Heart left ventricle (tissue), 16 donors: ENCODE results near the gene KPTN. TPM values are rescaled to one million over a fixed set of nuclear protein-coding genes. Genes with fewer than 3 reads are reported as not detected.

ENCODE experiments used
- ATAC-seq, 4 donors: fragments of 200-7000 bp; cut with Tn5 transposase; one replicate each; pipeline ENCODE4 v1.9.1; 2020 to 2022; ENCODE audit warnings: moderate library complexity in 4 of 4, mild to moderate bottlenecking in 3 of 4, moderate number of reproducible peaks in 1 of 4
- DNase-seq, 5 donors: peaks; one replicate each; pipeline ENCODE4 v3.0.0-alpha.2; 2020
- H3K27ac ChIP-seq, 12 donors: fragments of 200-600 bp; sonication (generic) in 4 of 12; one replicate each; pipeline versions ENCODE4 v1.5.0 to v1.8.0; 2016 to 2022; ENCODE audit warnings: mild to moderate bottlenecking in 2 of 12
- H3K27me3 ChIP-seq, 9 donors: fragments of 200-600 bp; sonication (generic) in 2 of 9; one replicate each; pipeline versions ENCODE4 v1.5.1 to v1.8.0; 2016 to 2022; ENCODE audit warnings: mild to moderate bottlenecking in 3 of 9
- H3K36me3 ChIP-seq, 9 donors: fragments of 200-600 bp; sonication (generic) in 2 of 9; one replicate each; pipeline versions ENCODE4 v1.5.0 to v1.8.0; 2018 to 2022; ENCODE audit warnings: mild to moderate bottlenecking in 2 of 9
- H3K4me1 ChIP-seq, 12 donors: fragments of 200-600 bp; sonication (generic) in 4 of 12; one replicate each; pipeline versions ENCODE4 v1.5.0 to v1.8.0; 2016 to 2022; ENCODE audit warnings: mild to moderate bottlenecking in 3 of 12
- H3K4me3 ChIP-seq, 12 donors: fragments of 200-600 bp; sonication (generic) in 4 of 12; one replicate each; pipeline versions ENCODE4 v1.5.0 to v1.8.0; 2017 to 2022; ENCODE audit warnings: mild to moderate bottlenecking in 9 of 12, moderate library complexity in 4 of 12
- H3K9me3 ChIP-seq, 12 donors: fragments of 200-600 bp; sonication (generic) in 4 of 12; one replicate each; pipeline versions ENCODE4 v1.5.0 to v1.8.0; 2016 to 2022; ENCODE audit warnings: mild to moderate bottlenecking in 1 of 12
- POLR2A ChIP-seq, 2 donors: fragments of 450-650 bp; IDR thresholded peaks; one replicate each; pipeline ENCODE4 v1.6.1; 2017; ENCODE audit warnings: antibody characterized with exemption in 2 of 2, mild to moderate bottlenecking in 2 of 2, moderate library complexity in 2 of 2
- WGBS, 4 donors: extraction: QIAGEN DNeasy Blood & Tissue Kit in 2 of 4; methylation state at CpG; one replicate each; pipeline versions ENCODE4 v1.1.5 to v1.1.7; 2013 to 2018; 5-methylcytosine and 5-hydroxymethylcytosine counted together
- intact Hi-C, 10 donors: fragments of 100-400 bp; cut with DNase I; formaldehyde crosslinking; loops; one replicate each; pipeline versions ENCODE4 v1.11.1 to v1.14.2; 2022
- polyA plus RNA-seq, 2 donors: library from polyadenylated mRNA; stranded (reverse); fragments of 200-250 nt; gene quantifications; one replicate each; pipeline ENCODE4 v1.2.3, GENCODE V29; 2013
- total RNA-seq, 9 donors: library from RNA; depleted of rRNA in 2 of 9; stranded (reverse); fragments of >200 nt in 2 of 9; fragmentation: NEBNext Ultra II Directional in 3 of 9; extraction: Animal tissue kit (Norgen Biotek cat#: 25700) in 3 of 9; gene quantifications; one replicate each; pipeline versions ENCODE4 v1.1.0 to v1.2.4, GENCODE V29; 2016 to 2023
- TF ChIP-seq, protein P1 (sequence below), 12 donors: fragments of 200-600 bp; sonication (generic) in 4 of 12; IDR thresholded peaks; one replicate each; pipeline versions ENCODE4 v1.5.0 to v1.8.0; 2018 to 2022; ENCODE audit warnings: antibody characterized with exemption in 12 of 12, mild to moderate bottlenecking in 5 of 12
- donor health status: ischemic (EF 13 %, LVEDD 7.1; RV severe dilation, severe dysfunction).
- donor health status: healthy with polysubstance abuse.
- donor health status: DM: no; HTN: yes; CAD: no.
- donor health status: DM: no; HTN: no; CAD: no.
- donor health status: ischemic (EF 25% LVEDD 6.9; RV normal size, moderate dysfunction).
- donor health status: ischemic (EF 25% LVEDD 5.7; RV mildly dilated, moderate dysfunction).
- donor health status: healthy.
- donor health status: DM: yes; HTN: yes; CAD: no.
- donor health status: ischemic (EF 35%, LVEDD 5.7; RV mildly dilated, moderate dysfunction).
- donor health status: nonischemic (EF 11% LVEDD 7.7; RV severe dilation, severe dysfunction).
- donor health status: DM: yes; HTN: yes; CAD: no.
- donor health status: PGD.
- donor health status: ischemic (EF 29% LVEDD 5.4; RV normal size, mild dysfunction).
- donor health status: nonischemic (EF 23%, LVEDD 6.1; RV moderate dilation, normal function).

The KPTN gene
- total and polyA plus RNA-seq, 11 donors = 3.2 to 15.8 (median 7.8) TPM

DNA sequence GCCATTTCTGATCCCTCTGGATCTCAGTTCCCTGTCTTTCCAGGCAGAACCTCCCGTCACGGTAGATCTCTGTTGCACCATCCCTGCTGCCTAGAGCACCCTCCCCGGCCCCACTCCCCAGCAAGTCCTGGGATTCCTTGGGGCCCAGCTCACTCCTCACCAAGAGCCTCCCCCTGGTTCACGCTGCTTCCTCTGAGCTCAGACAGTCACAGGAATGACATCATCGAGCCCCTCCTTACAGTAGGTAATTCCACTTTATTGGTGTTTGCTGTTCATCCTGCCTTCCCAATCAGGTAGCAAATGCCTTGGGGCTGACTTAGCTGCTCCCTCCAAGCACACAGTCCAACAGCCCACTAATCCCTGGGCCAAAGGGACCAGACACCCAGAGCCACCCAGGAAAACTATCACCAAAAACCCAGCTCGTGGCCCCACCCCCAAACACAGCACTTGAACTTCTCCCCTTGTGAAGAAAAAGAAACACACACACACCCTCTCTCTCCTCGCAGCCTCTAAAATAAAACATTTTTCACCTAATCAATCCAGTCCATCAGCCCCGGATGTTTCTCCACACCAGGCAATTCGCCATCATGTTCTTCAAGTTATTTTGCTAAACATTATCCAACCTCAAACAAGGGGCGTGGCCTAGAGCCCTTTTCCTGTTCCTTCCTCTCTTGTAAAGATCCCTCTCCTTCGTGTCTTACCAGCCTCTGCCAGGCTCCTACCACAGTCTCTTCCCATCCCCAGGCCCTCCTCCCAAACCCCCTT, 28.3 kb upstream of the KPTN start:
- peaks cover 0 to 12% (median 0%) of the 10 kb centered on the region in 9 donors for H3K36me3 ChIP-seq
- H3K27ac ChIP-seq = peak overlapping the region in 11 of 12 donors; percentile 31 to 99 (median 82)
- ATAC-seq (no peak), DNase-seq (peak in 1 of 5 donors; percentile 30)
- peak overlapping the region in 8 of 12 donors; percentile 74 to 98 (median 92) for H3K4me3 ChIP-seq
- H3K27me3 ChIP-seq = no peaks in the 10 kb centered on the region
- H3K9me3 ChIP-seq = no peaks in the 10 kb centered on the region
- 45 to 59% (median 52%) methylated on average over 11 of the region's 11 CpGs for WGBS, 4 donors
- intact Hi-C loops = loop anchor here in 5 of 10 donors (5.0 to 10.0 kb wide), 3 partner anchors 95 to 185 kb away; partner anchors contain the start of gene BICRA (in 2 of the 5)
- H3K4me1 ChIP-seq = peaks cover 17 to 78% (median 65%) of the 10 kb centered on the region in 12 donors
- no peak for TF ChIP-seq POLR2A (IDR thresholded peaks at IDR 0.05)
- TF ChIP-seq, protein P1, sequence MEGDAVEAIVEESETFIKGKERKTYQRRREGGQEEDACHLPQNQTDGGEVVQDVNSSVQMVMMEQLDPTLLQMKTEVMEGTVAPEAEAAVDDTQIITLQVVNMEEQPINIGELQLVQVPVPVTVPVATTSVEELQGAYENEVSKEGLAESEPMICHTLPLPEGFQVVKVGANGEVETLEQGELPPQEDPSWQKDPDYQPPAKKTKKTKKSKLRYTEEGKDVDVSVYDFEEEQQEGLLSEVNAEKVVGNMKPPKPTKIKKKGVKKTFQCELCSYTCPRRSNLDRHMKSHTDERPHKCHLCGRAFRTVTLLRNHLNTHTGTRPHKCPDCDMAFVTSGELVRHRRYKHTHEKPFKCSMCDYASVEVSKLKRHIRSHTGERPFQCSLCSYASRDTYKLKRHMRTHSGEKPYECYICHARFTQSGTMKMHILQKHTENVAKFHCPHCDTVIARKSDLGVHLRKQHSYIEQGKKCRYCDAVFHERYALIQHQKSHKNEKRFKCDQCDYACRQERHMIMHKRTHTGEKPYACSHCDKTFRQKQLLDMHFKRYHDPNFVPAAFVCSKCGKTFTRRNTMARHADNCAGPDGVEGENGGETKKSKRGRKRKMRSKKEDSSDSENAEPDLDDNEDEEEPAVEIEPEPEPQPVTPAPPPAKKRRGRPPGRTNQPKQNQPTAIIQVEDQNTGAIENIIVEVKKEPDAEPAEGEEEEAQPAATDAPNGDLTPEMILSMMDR (IDR thresholded peaks at IDR 0.05) = no peak

DNA sequence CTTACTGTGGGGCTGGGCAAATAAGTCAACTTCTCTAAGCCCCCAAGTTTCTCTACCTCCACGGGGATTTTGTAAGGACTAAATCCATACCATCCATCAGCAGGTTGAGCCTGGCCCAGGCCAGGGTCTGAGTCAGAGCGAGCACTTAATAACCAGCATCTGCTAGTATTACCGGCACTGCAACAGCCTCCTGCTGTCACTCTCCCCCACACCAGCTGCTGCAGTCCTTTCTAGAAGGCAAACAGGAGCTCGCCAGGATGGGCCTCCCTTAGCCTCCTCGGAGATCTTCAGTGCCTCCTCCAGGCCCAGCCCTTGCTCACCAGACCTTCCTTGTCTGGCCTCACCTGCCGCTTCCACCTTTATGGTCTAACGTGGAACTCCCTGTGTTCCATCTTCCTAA, 27.7 kb upstream of the KPTN start:
- no peaks in the 10 kb centered on the region for H3K9me3 ChIP-seq
- H3K27ac ChIP-seq = peak overlapping the region in 11 of 12 donors; percentile 31 to 99 (median 82)
- intact Hi-C loops = loop anchor here in 5 of 10 donors (5.0 to 10.0 kb wide), 3 partner anchors 96 to 186 kb away; partner anchors contain the start of gene BICRA (in 2 of the 5)
- 56 to 70% (median 65%) methylated on average over 6 to 7 of the region's 7 CpGs for WGBS, 4 donors
- peaks cover 0 to 18% (median 0%) of the 10 kb centered on the region in 9 donors for H3K36me3 ChIP-seq
- TF ChIP-seq, protein P1 (IDR thresholded peaks at IDR 0.05) = no peak
- TF ChIP-seq POLR2A (IDR thresholded peaks at IDR 0.05) = no peak
- no peaks in the 10 kb centered on the region for H3K27me3 ChIP-seq
- H3K4me3 ChIP-seq = peak overlapping the region in 4 of 12 donors; percentile 74 to 98 (median 92)
- no peak for ATAC-seq
- peak in 2 of 5 donors; percentile 24 to 56 for DNase-seq
- peaks cover 18 to 85% (median 70%) of the 10 kb centered on the region in 12 donors for H3K4me1 ChIP-seq

DNA sequence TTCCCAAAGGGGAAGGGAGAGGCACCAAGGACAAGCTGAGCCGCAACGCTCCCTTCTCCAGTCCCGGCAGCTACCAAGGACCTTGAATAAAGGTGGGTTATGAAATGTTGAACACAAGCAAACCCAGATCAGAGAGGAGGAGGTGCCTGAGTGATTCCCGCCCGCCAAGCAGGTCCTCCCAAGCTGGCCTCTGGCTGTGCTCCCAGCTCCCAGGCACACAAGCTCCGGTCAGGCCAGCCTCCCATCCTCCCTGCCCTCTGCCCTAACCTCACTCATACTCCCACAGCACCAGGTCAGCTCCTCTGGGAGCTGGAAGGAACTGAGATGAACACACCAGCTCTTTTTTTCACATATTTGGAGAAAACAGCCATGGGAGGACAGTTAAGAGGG, 27.1 kb upstream of the KPTN start:
- ATAC-seq = no peak
- peaks cover 21 to 89% (median 74%) of the 10 kb centered on the region in 12 donors for H3K4me1 ChIP-seq

More for the DNA sequence above, 27.1 kb upstream of the KPTN start:
- Histone ChIP-seq H3K27me3 (no peaks in the 10 kb centered on the region), H3K36me3 (peaks cover 0 to 23% (median 0%) of the 10 kb centered on the region in 9 donors), H3K9me3 (no peaks in the 10 kb centered on the region), H3K27ac (peak overlapping the region in 11 of 12 donors; percentile 49 to 99 (median 82)), H3K4me3 (peak overlapping the region in 3 of 12 donors; percentile 16 to 95 (median 29))
- DNase-seq = peak in 4 of 5 donors; percentile 57 to 81 (median 70)
- intact Hi-C loops = loop anchor here in 5 of 10 donors (5.0 to 10.0 kb wide), 3 partner anchors 96 to 186 kb away; partner anchors contain the start of gene BICRA (in 2 of the 5)
- WGBS, 4 donors = 29 to 52% (median 37%) methylated on average over 6 of the region's 6 CpGs
- no peak for TF ChIP-seq POLR2A (IDR thresholded peaks at IDR 0.05)
- TF ChIP-seq, protein P1 (IDR thresholded peaks at IDR 0.05) = no peak
